H1 (cell line): Measurements from ENCODE around the gene TTYH2. TPM values are rescaled to one million over a fixed set of nuclear protein-coding genes. Genes with fewer than 3 reads are reported as not detected.

ENCODE experiments used
- CTCF ChIA-PET: fragments of 300-600 bp; sonication (Branson Sonifier 250); formaldehyde crosslinking; loops from one replicate; lab custom pipeline; 2021; ENCODE audit not compliant: partially characterized antibody; lab: Charles Lee
- POLR2A ChIA-PET: fragments of 300-600 bp; sonication (Branson Sonifier 250); formaldehyde crosslinking; loops from one replicate; lab custom pipeline; 2021; ENCODE audit warnings: inconsistent platforms; ENCODE audit not compliant: partially characterized antibody; lab: Charles Lee
- DNase-seq, 2 experiments: peaks; one replicate each; pipeline versions ENCODE4 v3.0.0 to v3.0.0-alpha.2; 2010 to 2022; ENCODE audit warnings: low spot score in 2 of 2, low read depth in 1 of 2, mixed read lengths in 1 of 2
- FAIRE-seq: peaks from 2 replicates; lab custom pipeline; 2011; peaks lifted over from hg19 to GRCh38; lab: Jason Lieb, UNC
- H2AFZ ChIP-seq: 2 replicates; pipeline ENCODE4 v1.8.1; 2012; ENCODE audit warnings: low read length, inconsistent platforms
- H2AK5ac ChIP-seq: 2 replicates; pipeline ENCODE4 v1.6.1; 2013; ENCODE audit warnings: low read depth, low read length
- H2BK120ac ChIP-seq: replicated peaks from 2 replicates; pipeline ENCODE3; 2013; ENCODE audit warnings: low read depth, low read length, inconsistent platforms
- H2BK12ac ChIP-seq: 2 replicates; pipeline ENCODE4 v1.6.1; 2013; ENCODE audit warnings: low read depth, low read length
- H2BK15ac ChIP-seq: 2 replicates; pipeline ENCODE4 v1.6.1; 2013; ENCODE audit warnings: low read length
- H2BK20ac ChIP-seq: 2 replicates; pipeline ENCODE4 v1.6.1; 2013; ENCODE audit warnings: low read length
- H2BK5ac ChIP-seq: 2 replicates; pipeline ENCODE4 v1.6.1; 2013; ENCODE audit warnings: low read depth, low read length
- H3K14ac ChIP-seq: 2 replicates; pipeline ENCODE4 v1.6.1; 2013; ENCODE audit warnings: inconsistent platforms; ENCODE audit not compliant: insufficient read length
- H3K18ac ChIP-seq: 2 replicates; pipeline ENCODE4 v1.6.1; 2013; ENCODE audit warnings: low read length; ENCODE audit errors: extremely low read depth
- H3K23ac ChIP-seq: 2 replicates; pipeline ENCODE4 v1.6.1; 2013; ENCODE audit warnings: inconsistent platforms; ENCODE audit not compliant: insufficient read length
- H3K23me2 ChIP-seq: 2 replicates; pipeline ENCODE4 v1.6.1; 2013; ENCODE audit warnings: low read depth, low read length
- H3K27ac ChIP-seq: 2 replicates; pipeline ENCODE4 v1.6.1; 2011; ENCODE audit warnings: low read depth, low read length, inconsistent platforms
- H3K27me3 ChIP-seq, 4 experiments: replicated peaks in 1 of 4; 1 replicate in 1 of 4; 2 replicates in 3 of 4; pipeline versions ENCODE4 v1.6.1 to v1.8.1; 2011 to 2013; ENCODE audit warnings: low read length in 3 of 4, mild to moderate bottlenecking in 3 of 4, inconsistent platforms in 2 of 4, mixed read lengths in 2 of 4, moderate library complexity in 1 of 4; ENCODE audit not compliant: control insufficient read depth in 3 of 4, insufficient read depth in 3 of 4; ENCODE audit errors: extremely low read depth in 1 of 4
- H3K36me3 ChIP-seq, 4 experiments: 2 replicates each; pipeline versions ENCODE4 v1.6.1 to v1.8.1; 2011 to 2013; ENCODE audit warnings: mild to moderate bottlenecking in 4 of 4, low read length in 3 of 4, moderate library complexity in 2 of 4, control low read depth in 1 of 4, inconsistent platforms in 1 of 4; ENCODE audit not compliant: insufficient read depth in 4 of 4, control insufficient read depth in 2 of 4
- H3K4ac ChIP-seq: replicated peaks from 2 replicates; pipeline ENCODE3; 2013; ENCODE audit warnings: low read length, low read depth, mixed read lengths, inconsistent platforms; ENCODE audit not compliant: insufficient read length
- H3K4me1 ChIP-seq, 4 experiments: replicated peaks in 1 of 4; 1 replicate in 1 of 4; 2 replicates in 3 of 4; pipeline versions ENCODE4 v1.6.1 to v1.8.1; 2011 to 2013; ENCODE audit warnings: low read length in 3 of 4, inconsistent platforms in 2 of 4, mixed read lengths in 1 of 4; ENCODE audit not compliant: insufficient read depth in 4 of 4, control insufficient read depth in 3 of 4
- H3K4me2 ChIP-seq, 2 experiments: 2 replicates each; pipeline versions ENCODE4 v1.6.1 to v1.8.1; 2011 to 2013; ENCODE audit warnings: low read depth in 2 of 2, low read length in 2 of 2, control low read depth in 1 of 2, inconsistent platforms in 1 of 2, mild to moderate bottlenecking in 1 of 2; ENCODE audit not compliant: insufficient read depth in 1 of 2
- H3K4me3 ChIP-seq, 4 experiments: fragments of 200-600, 300-600 bp in 1 of 4; sonication (generic), shearing (Covaris generic), sonication (Bioruptor Twin) in 1 of 4; 2 replicates each; pipeline versions ENCODE4 v1.5.1 to v1.8.1; 2011 to 2016; ENCODE audit warnings: low read length in 4 of 4, low read depth in 3 of 4, control low read depth in 2 of 4, inconsistent platforms in 2 of 4, mild to moderate bottlenecking in 2 of 4, mixed read lengths in 1 of 4, moderate library complexity in 1 of 4; ENCODE audit not compliant: insufficient read depth in 2 of 4; ENCODE audit errors: extremely low read depth in 1 of 4
- H3K56ac ChIP-seq: replicated peaks from 2 replicates; pipeline ENCODE3; 2013; ENCODE audit warnings: low read depth, mild to moderate bottlenecking, mixed read lengths, low read length, inconsistent platforms; ENCODE audit not compliant: insufficient read length
- H3K79me1 ChIP-seq: 2 replicates; pipeline ENCODE4 v1.6.1; 2013; ENCODE audit warnings: low read depth, low read length, control low read depth
- H3K79me2 ChIP-seq, 2 experiments: 2 replicates each; pipeline versions ENCODE4 v1.6.1 to v1.8.1; 2012 to 2013; ENCODE audit warnings: low read length in 2 of 2, mild to moderate bottlenecking in 2 of 2, inconsistent platforms in 1 of 2; ENCODE audit not compliant: insufficient read depth in 2 of 2, control insufficient read depth in 1 of 2
- H3K9ac ChIP-seq, 4 experiments: replicated peaks in 1 of 4; 1 replicate in 1 of 4; 2 replicates in 3 of 4; pipeline versions ENCODE4 v1.6.1 to v1.8.1; 2011 to 2013; ENCODE audit warnings: low read depth in 3 of 4, low read length in 3 of 4, control low read depth in 2 of 4, mild to moderate bottlenecking in 2 of 4, moderate library complexity in 2 of 4, inconsistent platforms in 1 of 4; ENCODE audit errors: extremely low read depth in 1 of 4
- H3K9me3 ChIP-seq, 2 experiments: 2 replicates each; pipeline versions ENCODE4 v1.6.1 to v1.8.1; 2012 to 2013; ENCODE audit warnings: mild to moderate bottlenecking in 2 of 2, moderate library complexity in 2 of 2, control low read depth in 1 of 2, inconsistent platforms in 1 of 2, low read depth in 1 of 2, low read length in 1 of 2, mixed read lengths in 1 of 2; ENCODE audit not compliant: insufficient read depth in 2 of 2
- H4K20me1 ChIP-seq, 2 experiments: replicated peaks in 1 of 2; 2 replicates each; pipeline versions ENCODE3 to v1.8.1; 2011 to 2013; ENCODE audit warnings: inconsistent platforms in 2 of 2, low read length in 2 of 2, mild to moderate bottlenecking in 1 of 2; ENCODE audit not compliant: insufficient read depth in 2 of 2, control insufficient read depth in 1 of 2
- H4K5ac ChIP-seq: 2 replicates; pipeline ENCODE4 v1.6.1; 2013; ENCODE audit warnings: low read length, low read depth, mixed read lengths, inconsistent platforms; ENCODE audit not compliant: insufficient read length
- H4K8ac ChIP-seq: 2 replicates; pipeline ENCODE4 v1.8.0; 2013; ENCODE audit warnings: mild to moderate bottlenecking, moderate library complexity, low read length, inconsistent platforms; ENCODE audit not compliant: insufficient read depth; ENCODE audit errors: extremely low read depth
- H4K91ac ChIP-seq: replicated peaks from 2 replicates; pipeline ENCODE3; 2013; ENCODE audit warnings: low read length, mixed read lengths, inconsistent platforms; ENCODE audit not compliant: insufficient read length
- BCL11A ChIP-seq, 2 experiments: IDR thresholded peaks; one replicate each; pipeline ENCODE4 v1.6.1; 2011; ENCODE audit warnings: low read depth in 2 of 2, low read length in 2 of 2, mild to moderate bottlenecking in 2 of 2
- CBX8 ChIP-seq: fragments of 300-800, 300-1000 bp; sonication (generic); IDR thresholded peaks from 2 replicates; pipeline ENCODE4 v1.7.1; 2016; ENCODE audit warnings: low read depth, low read length, borderline replicate concordance
- CHD2 ChIP-seq: IDR thresholded peaks from 2 replicates; pipeline ENCODE4 v1.6.1; 2012; ENCODE audit warnings: low read length, improper control_type of control experiment
- FOSL1 ChIP-seq: IDR thresholded peaks from 2 replicates; pipeline ENCODE4 v1.6.1; 2011; ENCODE audit warnings: mild to moderate bottlenecking, low read depth, low read length, moderate library complexity; ENCODE audit not compliant: insufficient read depth
- HDAC6 ChIP-seq: IDR thresholded peaks from one replicate; pipeline ENCODE4 v1.7.1; 2012; ENCODE audit warnings: low read depth, mild to moderate bottlenecking, inconsistent platforms, low read length, moderate library complexity
- KDM4A ChIP-seq: IDR thresholded peaks from one replicate; pipeline ENCODE4 v1.7.1; 2012; ENCODE audit warnings: low read depth, mild to moderate bottlenecking, moderate library complexity, low read length, inconsistent platforms; ENCODE audit not compliant: severe bottlenecking
- NANOG ChIP-seq: IDR thresholded peaks from 2 replicates; pipeline ENCODE4 v1.6.1; 2011; ENCODE audit warnings: low read length, low read depth, mild to moderate bottlenecking, inconsistent platforms; ENCODE audit not compliant: insufficient read depth, poor library complexity, severe bottlenecking
- POU5F1 ChIP-seq: IDR thresholded peaks from 2 replicates; pipeline ENCODE4 v1.6.1; 2011; ENCODE audit warnings: low read depth, mild to moderate bottlenecking, low read length, moderate library complexity
- SAP30 ChIP-seq: fragments of 300-600 bp; sonication (generic); IDR thresholded peaks from 2 replicates; pipeline ENCODE4 v1.7.1; 2012; ENCODE audit warnings: low read length, moderate library complexity, mild to moderate bottlenecking, inconsistent platforms; ENCODE audit not compliant: insufficient read depth, insufficient replicate concordance
- TAF7 ChIP-seq: optimal IDR thresholded peaks from 2 replicates; pipeline ENCODE3; 2011; ENCODE audit warnings: low read depth, mild to moderate bottlenecking, inconsistent platforms, low read length, moderate library complexity, borderline replicate concordance
- TBP ChIP-seq: IDR thresholded peaks from 2 replicates; pipeline ENCODE4 v1.6.1; 2011; ENCODE audit warnings: low read depth, low read length, improper control_type of control experiment
- YY1 ChIP-seq: IDR thresholded peaks from 2 replicates; pipeline ENCODE4 v1.6.1; 2011; ENCODE audit warnings: low read depth, mild to moderate bottlenecking, low read length
- WGBS, 2 experiments: shearing (Covaris generic) in 1 of 2; methylation state at CpG; one replicate each; pipeline versions ENCODE4 v1.1.6 to v1.1.7; 2013 to 2015; ENCODE audit warnings: low lambda C conversion rate in 2 of 2, mixed read lengths in 2 of 2, inconsistent platforms in 1 of 2, low coverage in 1 of 2, missing lambda C conversion rate in 1 of 2; ENCODE audit not compliant: insufficient replicate concordance in 2 of 2, insufficient coverage in 1 of 2, insufficient read length in 1 of 2; ENCODE audit errors: extremely low coverage in 1 of 2, missing lambda C conversion rate in 1 of 2; 5-methylcytosine and 5-hydroxymethylcytosine counted together
- polyA plus RNA-seq, 7 experiments: library from polyadenylated mRNA; depleted of rRNA in 3 of 7; stranded (reverse) in 5 of 7; unstranded in 2 of 7; fragments of >200 nt in 5 of 7; fragments of 200-250 nt in 2 of 7; gene quantifications; 1 replicate in 5 of 7; 2 replicates in 1 of 7; 4 replicates in 1 of 7; pipeline versions ENCODE4 v1.2.1 to v1.2.3, GENCODE V29; 2011 to 2013; ENCODE audit warnings: missing spikeins in 2 of 7, mixed read lengths in 2 of 7
- total RNA-seq: library from RNA; stranded (reverse); fragmentation: NEBNext Ultra II Directional; extraction: Animal tissue kit (Norgen Biotek cat#: 25700); gene quantifications from 2 replicates; pipeline ENCODE4 v1.2.1, GENCODE V29; 2021

Gene TTYH2
- total and polyA plus RNA-seq, 2 of the 8 experiments (the other 6 are each of a cell fraction or from before 2014, with no cell fraction given): 3.2 to 9.2 TPM

DNA sequence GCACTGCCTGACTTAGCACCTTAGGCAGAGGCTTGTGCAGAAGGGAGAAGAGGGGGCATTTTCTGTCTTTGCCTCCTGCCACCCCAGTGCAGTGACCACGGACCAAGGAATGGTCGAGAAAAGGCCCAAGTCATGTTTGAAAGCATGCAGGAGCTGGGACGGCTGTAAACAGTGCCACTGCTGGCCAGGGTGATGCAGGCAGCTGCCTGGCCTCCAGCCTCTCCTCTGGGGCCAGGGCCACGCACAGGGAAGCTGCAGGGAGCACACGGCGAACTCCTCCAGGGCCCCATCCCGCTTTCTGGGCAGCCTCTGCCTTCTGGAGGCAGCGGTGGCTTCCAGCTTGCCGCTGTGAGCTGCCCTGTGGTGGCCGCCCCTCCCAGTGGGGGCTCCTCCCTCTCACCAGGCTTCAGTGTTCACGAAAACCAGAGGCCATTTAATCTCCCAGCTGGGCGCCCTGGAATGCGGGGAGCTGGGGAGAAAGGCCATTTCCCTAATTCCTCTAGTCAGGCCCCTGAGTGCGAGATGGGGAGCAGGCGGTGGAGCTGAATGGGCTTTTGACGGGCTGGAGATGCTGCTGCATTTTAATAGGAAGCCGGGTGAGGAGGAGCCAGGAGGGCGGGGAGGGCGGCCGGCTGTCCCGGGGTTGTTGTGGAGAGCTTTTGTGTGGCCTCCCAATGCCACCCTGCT, 31.9 kb downstream of the TTYH2 start:
- FAIRE-seq: no peak
- peak overlapping the region; percentile 21; the same call in 1 of the 2 replicates for H2BK5ac ChIP-seq
- no peaks in the 10 kb centered on the region for H3K36me3 ChIP-seq
- H2AFZ ChIP-seq: no peak overlapping the region
- H2BK12ac ChIP-seq: peak overlapping the region; percentile 75
- H2BK120ac ChIP-seq: peak overlapping the region; percentile 7
- H3K56ac ChIP-seq: no peak overlapping the region
- no peaks in the 10 kb centered on the region for H3K79me2 ChIP-seq
- H3K27ac ChIP-seq: no peak overlapping the region
- H4K91ac ChIP-seq: peak overlapping the region; percentile 83
- H3K23ac ChIP-seq: no peak overlapping the region
- peak overlapping the region; percentile 27 for H3K4ac ChIP-seq
- no peak overlapping the region for H3K9ac ChIP-seq
- peak overlapping the region in 1 of 4 experiments; percentile 13; a peak in 3 of 8 replicates for H3K4me3 ChIP-seq
- POLR2A ChIA-PET: interaction anchor here (0.7 to 8.2 kb wide), 9 partner anchors 10 to 41 kb away, joined by 3 to 61 read pairs (median 5); partner anchors contain the start of gene TTYH2
- H2AK5ac ChIP-seq: peak overlapping the region; percentile 47
- CTCF ChIA-PET: interaction anchor here (0.7 to 2.4 kb wide), 12 partner anchors 9 to 123 kb away, joined by 3 to 10 read pairs (median 4); partner anchors contain the start of gene DNAI2
- H2BK20ac ChIP-seq: 0 out of 2 replicates have a peak overlapping the region, but pooled peaks have one; percentile 75
- H3K27me3 ChIP-seq: no peaks in the 10 kb centered on the region
- no peaks in the 10 kb centered on the region for H3K79me1 ChIP-seq
- no peak overlapping the region; the same call in 1 of the 2 replicates for H4K8ac ChIP-seq
- no peaks in the 10 kb centered on the region for H3K23me2 ChIP-seq
- peak overlapping the region; percentile 92; the same call in 1 of the 2 replicates for H2BK15ac ChIP-seq
- peak overlapping the region; percentile 76 for H3K18ac ChIP-seq
- peak; percentile 47 to 73 for DNase-seq
- peak overlapping the region; percentile 73 for H4K5ac ChIP-seq
- WGBS, 2 experiments: 19% methylated on average over 21 of the region's 21 CpGs; no CpG with 5 or more reads in 1 of the 2 experiments
- H3K4me2 ChIP-seq: peak overlapping the region; percentile 41 to 48
- peaks cover 8 to 19% (median 15%) of the 10 kb centered on the region in 4 experiments for H3K4me1 ChIP-seq
- H3K14ac ChIP-seq: no peak overlapping the region
- no peaks in the 10 kb centered on the region for H4K20me1 ChIP-seq
- 0 out of 4 replicates have a peak, but pooled peaks cover 0 to 4% of the 10 kb centered on the region in 2 experiments for H3K9me3 ChIP-seq
- TF ChIP-seq NANOG: peak; percentile 72
- TF ChIP-seq TBP: no peak
- TF ChIP-seq POU5F1: no peak
- TF ChIP-seq TAF7: no peak
- TF ChIP-seq SAP30: no peak
- no peak for TF ChIP-seq HDAC6
- TF ChIP-seq CHD2: no peak
- TF ChIP-seq KDM4A: no peak
- no peak for TF ChIP-seq FOSL1
- TF ChIP-seq BCL11A (IDR thresholded peaks at IDR 0.05; ENCODE audit: low read depth in 2 of 2, low read length in 2 of 2): no peak
- TF ChIP-seq YY1: 0 out of 2 replicates have a peak, but pooled peaks have one; percentile 52
- TF ChIP-seq CBX8: no peak
